Subcutaneous abdominal adipose tissue (tissue), 5 donors: ENCODE results near the gene MROH2A.

Experiments
- H3K27ac ChIP-seq: one replicate; pipeline ENCODE4 v1.7.0; 2013; ENCODE audit warnings: low read depth, mild to moderate bottlenecking, inconsistent platforms, low read length, moderate library complexity
- H3K27me3 ChIP-seq, 5 donors: one replicate each; pipeline ENCODE4 v1.7.0; 2013; ENCODE audit warnings: low read length in 5 of 5, inconsistent platforms in 1 of 5; ENCODE audit not compliant: control insufficient read depth in 5 of 5, insufficient read depth in 4 of 5
- H3K36me3 ChIP-seq, 5 donors: one replicate each; pipeline ENCODE4 v1.7.0; 2013; ENCODE audit warnings: low read length in 5 of 5; ENCODE audit not compliant: control insufficient read depth in 5 of 5, insufficient read depth in 5 of 5
- H3K4me1 ChIP-seq, 5 donors: one replicate each; pipeline ENCODE4 v1.7.0; 2013; ENCODE audit warnings: low read length in 5 of 5, mild to moderate bottlenecking in 3 of 5, moderate library complexity in 1 of 5; ENCODE audit not compliant: control insufficient read depth in 5 of 5, insufficient read depth in 5 of 5
- H3K4me3 ChIP-seq, 5 donors: one replicate each; pipeline ENCODE4 v1.7.0; 2013; ENCODE audit warnings: low read length in 5 of 5, low read depth in 1 of 5
- H3K9ac ChIP-seq, 5 donors: one replicate each; pipeline ENCODE4 v1.7.0; 2013; ENCODE audit warnings: low read length in 5 of 5, mild to moderate bottlenecking in 4 of 5, moderate library complexity in 3 of 5
- H3K9me3 ChIP-seq, 5 donors: one replicate each; pipeline ENCODE4 v1.7.0; 2013; ENCODE audit warnings: low read length in 5 of 5; ENCODE audit not compliant: control insufficient read depth in 5 of 5
- donor health status: healthy.
- donor health status: healthy.
- donor health status: healthy.
- donor health status: healthy.
- donor health status: healthy.

Gene MROH2A

DNA sequence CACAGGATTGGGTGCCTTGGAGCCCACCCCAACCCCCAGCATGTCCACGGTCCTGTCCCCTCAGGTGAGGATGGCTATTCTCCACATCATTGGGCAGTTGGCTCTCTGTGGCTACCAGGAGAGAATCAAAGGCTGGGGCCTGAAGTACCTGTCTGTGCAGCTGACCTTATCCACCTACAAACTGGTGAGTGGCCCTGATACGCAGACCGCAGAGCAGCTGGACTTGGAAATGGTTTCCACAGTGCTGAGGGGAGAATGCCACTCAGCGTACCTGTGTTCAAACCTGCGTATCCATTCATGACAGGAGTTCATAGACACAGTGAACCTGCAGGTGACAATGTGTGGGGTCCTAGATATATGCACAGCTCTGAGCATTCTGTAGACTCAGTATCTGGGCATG, 21.6 kb downstream of the MROH2A start:
- Histone ChIP-seq H3K36me3 (no peaks in the 10 kb centered on the region), H3K9ac (no peak overlapping the region), H3K9me3 (no peaks in the 10 kb centered on the region), H3K27ac (no peak overlapping the region), H3K27me3 (peaks cover 0 to 3% (median 0%) of the 10 kb centered on the region in 5 donors), H3K4me1 (no peaks in the 10 kb centered on the region), H3K4me3 (no peak overlapping the region)

DNA sequence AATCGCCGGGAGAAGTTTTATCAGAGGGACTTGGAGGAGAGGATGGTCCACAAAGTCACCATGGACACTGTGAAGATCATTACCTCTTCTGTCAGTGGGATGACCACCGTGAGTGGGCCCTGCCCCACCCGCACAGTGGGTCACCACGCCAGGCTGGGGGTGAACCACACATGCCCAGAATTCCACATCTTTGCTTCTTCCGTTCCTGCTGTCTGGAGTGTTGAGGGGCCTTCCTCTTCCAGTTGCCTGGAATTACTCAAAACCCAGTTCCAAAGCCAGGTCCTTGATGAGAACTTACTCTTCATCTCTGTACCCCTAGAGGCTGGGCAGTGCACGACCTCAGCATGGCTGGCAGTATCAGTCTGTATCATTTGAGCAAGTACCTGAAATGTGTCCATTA, 22.1 kb downstream of the MROH2A start:
- no peak overlapping the region for H3K9ac ChIP-seq
- no peaks in the 10 kb centered on the region for H3K9me3 ChIP-seq
- peaks cover 0 to 3% (median 0%) of the 10 kb centered on the region in 5 donors for H3K27me3 ChIP-seq
- no peaks in the 10 kb centered on the region for H3K4me1 ChIP-seq
- no peak overlapping the region for H3K4me3 ChIP-seq
- no peak overlapping the region for H3K27ac ChIP-seq
- no peaks in the 10 kb centered on the region for H3K36me3 ChIP-seq

DNA sequence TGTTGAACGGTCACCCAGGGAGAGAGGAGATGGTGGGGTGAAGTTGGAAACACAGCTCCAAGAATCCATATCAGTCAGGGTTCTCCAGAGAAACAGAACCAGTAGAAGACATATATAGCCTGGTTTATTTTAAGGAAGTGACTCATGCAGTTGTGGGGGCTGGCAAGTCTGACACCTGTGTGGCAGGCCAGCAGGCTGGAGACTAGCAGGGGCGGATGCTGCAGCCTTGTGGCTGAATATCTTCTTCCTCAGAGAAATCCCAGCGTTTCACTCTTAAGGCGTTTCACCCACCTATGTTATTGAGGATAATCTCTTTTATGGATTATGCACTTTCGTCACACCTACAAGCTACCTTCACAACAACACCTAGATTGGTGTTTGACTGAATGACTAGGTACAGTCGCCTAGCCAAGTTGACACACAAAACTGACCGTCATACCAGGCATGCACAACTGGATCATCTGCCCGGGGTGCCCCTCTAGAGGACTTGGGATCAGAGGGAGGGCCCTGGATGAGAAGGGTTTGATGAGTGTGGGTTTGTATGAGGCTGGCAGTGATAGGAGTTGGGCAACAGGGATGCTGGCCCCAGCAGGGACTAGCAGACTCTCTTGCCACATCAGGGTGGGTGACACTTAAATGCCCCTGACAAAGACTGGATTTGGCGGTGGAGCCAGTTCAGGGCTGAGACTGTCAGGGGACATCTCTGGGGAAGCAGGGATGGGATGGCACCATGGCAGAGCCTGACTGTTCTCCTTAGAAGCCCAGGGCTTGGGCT, 23.4 kb downstream of the MROH2A start:
- Histone ChIP-seq H3K27ac (no peak overlapping the region), H3K4me3 (no peak overlapping the region), H3K4me1 (no peaks in the 10 kb centered on the region), H3K27me3 (peaks cover 0 to 3% (median 0%) of the 10 kb centered on the region in 5 donors), H3K36me3 (no peaks in the 10 kb centered on the region), H3K9ac (no peak overlapping the region), H3K9me3 (no peaks in the 10 kb centered on the region)

DNA sequence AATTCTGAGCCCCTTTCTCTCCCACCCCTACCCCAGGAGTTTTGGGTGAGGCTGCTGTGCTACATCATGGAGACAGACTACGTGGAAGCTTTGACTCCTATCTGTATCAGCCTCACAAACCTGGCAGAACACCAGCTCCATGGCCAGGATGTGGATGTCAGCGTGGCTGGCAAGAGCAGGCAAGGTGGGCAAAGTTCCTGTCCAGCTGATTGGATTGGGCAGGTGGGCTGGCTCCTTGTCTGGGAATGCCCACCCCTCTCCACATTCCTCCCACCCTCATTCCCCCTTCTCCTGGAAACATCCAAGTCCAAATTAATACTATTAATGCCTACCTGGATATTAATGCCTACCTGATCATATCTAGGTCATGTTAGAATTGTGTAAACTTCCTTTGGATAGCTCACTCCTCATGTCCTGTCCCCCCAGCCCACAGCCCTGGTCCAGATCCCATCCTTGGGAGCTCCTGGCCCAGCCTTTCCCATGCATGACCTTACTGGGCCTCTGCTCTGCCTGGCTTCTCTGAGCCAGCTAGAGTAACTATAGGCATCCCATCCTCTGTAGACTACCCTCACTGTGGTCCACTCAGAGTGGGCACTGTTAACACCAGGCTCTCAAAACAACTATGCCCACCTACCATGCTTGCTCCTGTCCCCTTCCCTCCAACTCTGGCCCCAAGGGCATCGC, 24.1 kb downstream of the MROH2A start:
- H3K27ac ChIP-seq = no peak overlapping the region

DNA sequence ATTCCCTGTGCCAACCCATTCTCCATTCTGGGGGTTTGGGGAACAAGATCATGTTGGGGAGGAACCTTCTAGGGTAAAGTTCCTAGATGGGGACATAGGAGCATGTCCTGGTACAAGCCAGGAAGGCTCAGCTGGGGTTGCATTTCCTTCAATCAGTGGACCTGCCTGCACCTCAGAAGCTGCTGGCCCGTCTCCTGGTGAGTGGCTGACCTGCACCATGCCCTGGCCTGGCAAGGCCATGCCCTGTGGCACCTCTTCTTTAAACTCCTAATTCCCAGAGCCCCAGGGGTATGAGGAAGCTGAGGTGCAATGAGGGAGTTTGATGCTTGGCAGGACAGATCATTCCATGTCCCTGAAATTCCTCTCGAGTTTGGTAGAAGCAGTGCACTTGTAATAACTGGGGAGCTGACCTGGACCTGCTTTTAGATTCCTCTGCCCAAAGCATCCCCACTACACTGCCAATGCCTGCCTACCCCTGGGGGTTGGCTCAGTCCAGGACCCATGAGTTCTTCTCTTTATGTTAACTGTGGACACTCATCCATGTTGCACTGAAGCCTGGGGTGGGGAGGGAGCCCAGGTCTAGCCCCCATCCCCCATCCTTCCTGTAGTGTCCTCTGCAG, 25.3 kb downstream of the MROH2A start:
- no peak overlapping the region for H3K4me3 ChIP-seq
- H3K27ac ChIP-seq = no peak overlapping the region
- H3K9me3 ChIP-seq = no peaks in the 10 kb centered on the region
- H3K36me3 ChIP-seq = no peaks in the 10 kb centered on the region
- no peaks in the 10 kb centered on the region for H3K4me1 ChIP-seq
- peaks cover 0 to 3% (median 0%) of the 10 kb centered on the region in 5 donors for H3K27me3 ChIP-seq
- H3K9ac ChIP-seq = no peak overlapping the region

More for the DNA sequence above, 24.1 kb downstream of the MROH2A start:
- H3K4me3 ChIP-seq = no peak overlapping the region
- H3K9ac ChIP-seq = no peak overlapping the region
- peaks cover 0 to 3% (median 0%) of the 10 kb centered on the region in 5 donors for H3K27me3 ChIP-seq
- H3K4me1 ChIP-seq = no peaks in the 10 kb centered on the region
- no peaks in the 10 kb centered on the region for H3K9me3 ChIP-seq
- no peaks in the 10 kb centered on the region for H3K36me3 ChIP-seq

DNA sequence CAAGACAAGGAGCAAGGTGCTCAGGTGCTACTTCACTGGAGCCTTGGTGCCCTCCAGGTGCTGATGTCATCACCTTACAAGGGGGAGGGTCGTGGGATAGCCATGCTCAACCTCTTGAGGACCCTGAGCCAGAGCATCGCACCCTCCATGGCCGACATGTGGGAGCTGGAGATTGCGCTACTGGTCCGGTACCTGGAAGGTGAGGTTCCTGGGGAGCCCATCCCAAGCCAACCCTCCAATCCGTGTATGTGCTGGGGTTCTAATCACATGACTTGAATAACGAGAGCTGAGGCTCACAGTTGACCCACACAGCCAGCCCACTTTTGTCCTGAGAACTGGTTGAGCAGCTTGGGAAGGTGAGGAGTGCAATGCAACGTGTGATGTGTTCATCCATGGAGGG, 25.9 kb downstream of the MROH2A start:
- no peak overlapping the region for H3K9ac ChIP-seq
- H3K27ac ChIP-seq = no peak overlapping the region
- H3K9me3 ChIP-seq = no peaks in the 10 kb centered on the region
- H3K4me3 ChIP-seq = no peak overlapping the region
- H3K27me3 ChIP-seq = peaks cover 0 to 6% (median 0%) of the 10 kb centered on the region in 5 donors
- H3K4me1 ChIP-seq = no peaks in the 10 kb centered on the region
- H3K36me3 ChIP-seq = no peaks in the 10 kb centered on the region

DNA sequence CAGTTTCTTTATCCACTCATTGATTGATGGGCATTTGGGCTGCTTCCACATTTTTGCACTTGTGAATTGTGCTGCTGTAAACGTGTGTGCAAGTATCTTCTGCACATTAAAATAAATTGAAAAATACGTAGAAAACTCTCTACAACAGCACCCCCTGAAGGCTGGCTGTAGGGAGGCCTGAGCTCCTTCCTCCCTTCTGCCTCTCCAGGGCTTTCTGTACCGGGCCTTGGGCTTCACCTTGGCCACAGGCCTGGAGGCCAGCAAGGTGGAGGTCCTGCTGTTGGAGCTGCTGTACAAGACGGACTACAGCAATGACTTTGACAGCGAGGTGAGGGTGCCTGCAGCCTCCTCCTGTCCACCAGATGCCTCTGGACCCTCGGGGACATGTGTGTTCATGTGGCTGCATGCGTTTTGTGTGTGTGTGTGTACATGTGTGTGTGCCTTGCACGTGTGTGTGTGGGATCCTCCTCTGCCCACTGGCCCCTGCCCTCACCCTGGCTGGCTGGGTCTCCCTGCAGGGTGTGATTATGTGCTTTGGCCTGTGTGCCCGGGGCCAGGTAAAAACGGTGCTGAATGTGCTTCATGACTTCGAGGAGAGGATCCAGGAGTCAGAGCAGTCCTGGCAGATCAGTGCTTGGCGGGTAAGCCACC, 29.2 kb downstream of the MROH2A start:
- Histone ChIP-seq H3K9me3 (no peaks in the 10 kb centered on the region), H3K27me3 (peaks cover 0 to 10% (median 0%) of the 10 kb centered on the region in 5 donors), H3K27ac (no peak overlapping the region), H3K4me3 (no peak overlapping the region), H3K4me1 (no peaks in the 10 kb centered on the region), H3K9ac (no peak overlapping the region), H3K36me3 (no peaks in the 10 kb centered on the region)

DNA sequence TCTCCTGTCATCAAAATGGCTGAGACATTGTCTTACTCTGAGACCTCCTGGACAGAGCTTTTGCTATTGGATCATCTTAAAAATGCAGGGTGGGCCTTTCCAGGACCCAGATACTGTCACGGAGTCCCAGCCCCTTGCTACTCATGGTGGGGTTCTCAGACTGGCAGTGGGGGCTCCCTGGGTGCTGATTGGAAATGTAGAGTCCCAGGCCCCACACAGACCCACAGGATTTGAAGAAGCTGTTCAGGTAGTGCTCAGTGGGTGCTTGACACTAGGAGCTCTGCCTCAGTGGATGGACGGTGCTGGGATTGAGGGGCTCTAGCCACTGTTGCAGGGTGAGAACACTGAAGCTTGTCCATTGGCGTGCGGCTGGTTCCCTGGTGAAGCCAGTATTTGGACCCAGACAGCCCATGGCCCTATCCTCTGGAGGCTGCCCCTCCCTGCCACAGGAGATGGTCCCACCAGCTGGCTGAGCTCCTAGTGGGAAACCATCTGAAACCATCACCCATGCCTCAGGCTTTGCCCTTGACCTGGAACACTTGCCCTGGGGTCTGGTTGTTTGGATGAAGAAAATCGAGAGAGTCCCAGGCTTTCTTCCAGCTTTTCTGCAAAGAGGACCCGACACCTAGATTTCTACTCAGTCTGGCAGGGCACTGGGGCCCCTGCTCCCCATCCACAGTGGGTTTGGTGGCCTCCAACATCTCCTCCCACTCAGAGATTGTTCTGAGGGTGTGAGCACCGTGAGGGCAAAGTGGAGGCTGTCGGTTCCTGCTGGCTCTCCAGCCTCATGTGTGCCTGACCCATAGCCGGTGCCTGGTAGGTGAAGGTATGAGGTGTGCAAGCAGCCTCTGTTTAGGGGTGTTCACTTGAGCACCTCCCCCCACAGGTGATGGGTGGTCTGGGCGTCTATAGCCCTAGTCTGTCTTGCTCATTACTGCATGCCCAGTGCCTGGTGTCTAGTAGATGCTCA, 30.1 kb downstream of the MROH2A start:
- Histone ChIP-seq H3K36me3 (no peaks in the 10 kb centered on the region), H3K4me1 (no peaks in the 10 kb centered on the region), H3K9ac (no peak overlapping the region), H3K27me3 (peaks cover 0 to 10% (median 0%) of the 10 kb centered on the region in 5 donors), H3K4me3 (no peak overlapping the region), H3K9me3 (no peaks in the 10 kb centered on the region), H3K27ac (no peak overlapping the region)

DNA sequence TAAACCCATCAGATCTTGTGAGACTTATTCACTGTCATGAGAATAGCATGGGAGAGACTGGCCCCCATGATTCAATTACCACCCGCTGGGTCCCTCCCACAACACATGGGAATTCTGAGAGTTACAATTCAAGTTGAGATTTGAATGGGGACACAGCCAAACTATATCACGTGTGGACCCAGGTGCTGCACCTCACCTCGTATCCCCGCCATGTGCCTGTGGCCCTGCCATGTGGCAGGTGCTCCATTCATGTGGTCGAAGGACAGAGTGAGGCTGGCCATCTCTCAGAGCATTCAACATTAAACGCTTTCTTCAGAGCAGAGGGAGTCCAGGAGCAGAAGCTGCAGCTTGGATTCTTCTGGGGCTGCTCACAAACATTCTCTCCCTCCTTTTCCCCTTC, 32.3 kb downstream of the MROH2A start:
- Histone ChIP-seq H3K4me3 (no peak overlapping the region), H3K4me1 (no peaks in the 10 kb centered on the region), H3K9ac (no peak overlapping the region), H3K27me3 (peaks cover 0 to 10% (median 0%) of the 10 kb centered on the region in 5 donors), H3K36me3 (no peaks in the 10 kb centered on the region), H3K9me3 (no peaks in the 10 kb centered on the region), H3K27ac (no peak overlapping the region)
